Mucosa of descending colon (tissue), 3 donors: Measurements from ENCODE around the gene LANCL2. TPM values are rescaled to one million over a fixed set of nuclear protein-coding genes. Genes with fewer than 3 reads are reported as not detected.
"Not testable (repeated sequence)": the region's sequence is repeated elsewhere in the genome, so short reads cannot be mapped to it uniquely, and the experiment has no call there.

Source experiments
- ATAC-seq: fragments of 200-7000 bp; cut with Tn5 transposase; one replicate; pipeline ENCODE4 v1.9.1; 2020; ENCODE audit warnings: mild to moderate bottlenecking, moderate library complexity
- DNase-seq, 3 donors: peaks; one replicate each; pipeline ENCODE4 v3.0.0-alpha.2; 2020
- H3K36me3 ChIP-seq: fragments of 200-600 bp; one replicate; pipeline ENCODE4 v1.8.0; 2021; ENCODE audit warnings: low read depth, mild to moderate bottlenecking
- H3K4me1 ChIP-seq: fragments of 200-600 bp; one replicate; pipeline ENCODE4 v1.8.0; 2021; ENCODE audit warnings: low read depth, mild to moderate bottlenecking
- H3K4me3 ChIP-seq: fragments of 200-600 bp; one replicate; pipeline ENCODE4 v1.8.0; 2021; ENCODE audit warnings: mild to moderate bottlenecking
- H3K9me3 ChIP-seq: fragments of 200-600 bp; one replicate; pipeline ENCODE4 v1.8.0; 2021; ENCODE audit warnings: mild to moderate bottlenecking
- CTCF ChIP-seq: fragments of 200-600 bp; IDR thresholded peaks from one replicate; pipeline ENCODE4 v1.8.0; 2022; ENCODE audit warnings: antibody characterized with exemption, mild to moderate bottlenecking
- intact Hi-C, 2 donors: fragments of 100-400 bp; cut with DNase I in 1 of 2; cut with micrococcal nuclease in 1 of 2; formaldehyde crosslinking; loops; one replicate each; pipeline versions ENCODE4 v1.11.0 to v1.11.1; 2022; cut with DNase I, micrococcal nuclease
- total RNA-seq, 3 donors: library from RNA; stranded (reverse); fragmentation: NEBNext Ultra II Directional in 2 of 3; extraction: Animal tissue kit (Norgen Biotek cat#: 25700) in 2 of 3; gene quantifications; one replicate each; pipeline versions ENCODE4 v1.2.1 to v1.2.4, GENCODE V29; 2021 to 2023
- donor health status: DM: no; HTN: no; CAD: no; lungs with moderate emphysema.
- donor health status: DM: no; HTN: no; CAD: no.
- donor health status: DM: no; HTN: yes; CAD: no.

LANCL2 gene
- total RNA-seq, 3 donors from 2014 or later, result 15.3 to 18.0 (median 17.1) TPM

GRCh38 chr7:55386541-55386940 lies 21.4 kb downstream of the LANCL2 start:
- Histone ChIP-seq H3K4me3 (no peak overlapping the region), H3K4me1 (no peaks in the 10 kb centered on the region), H3K36me3 (no peaks in the 10 kb centered on the region), H3K9me3 (peaks cover 35% of the 10 kb centered on the region)
- no peak for TF ChIP-seq CTCF
- intact Hi-C loops, result no loop called here
- ATAC-seq, result no peak
- no peak for DNase-seq

- DNase-seq (no peak), ATAC-seq (no peak)
- Histone ChIP-seq H3K36me3 (no peaks in the 10 kb centered on the region), H3K9me3 (peaks cover 35% of the 10 kb centered on the region), H3K4me1 (no peaks in the 10 kb centered on the region), H3K4me3 (no peak overlapping the region)
- intact Hi-C loops, result no loop called here
- TF ChIP-seq CTCF, result no peak
These were observed 22.2 kb downstream of the LANCL2 start for GRCh38 chr7:55387062-55387965.

- no peak overlapping the region for H3K4me3 ChIP-seq
- H3K9me3 ChIP-seq, result no peaks in the 10 kb centered on the region
- no peak for TF ChIP-seq CTCF
- no peaks in the 10 kb centered on the region for H3K36me3 ChIP-seq
- no peak for DNase-seq
- intact Hi-C loops, result no loop called here
- no peaks in the 10 kb centered on the region for H3K4me1 ChIP-seq
- ATAC-seq, result no peak
These were observed 31.2 kb downstream of the LANCL2 start for GRCh38 chr7:55396233-55396785.

- no peak overlapping the region for H3K4me3 ChIP-seq
- H3K9me3 ChIP-seq, result no peaks in the 10 kb centered on the region
- no peak for DNase-seq
- H3K36me3 ChIP-seq, result no peaks in the 10 kb centered on the region
- no peaks in the 10 kb centered on the region for H3K4me1 ChIP-seq
- intact Hi-C loops, result no loop called here
- TF ChIP-seq CTCF, result no peak
- ATAC-seq, result no peak
These were observed 32.5 kb downstream of the LANCL2 start for GRCh38 chr7:55397617-55398016.

- intact Hi-C loops, result no loop called here
- no peak for ATAC-seq
- Histone ChIP-seq H3K4me1 (no peaks in the 10 kb centered on the region), H3K4me3 (no peak overlapping the region), H3K9me3 (no peaks in the 10 kb centered on the region), H3K36me3 (no peaks in the 10 kb centered on the region)
- no peak for TF ChIP-seq CTCF
- DNase-seq, result no peak
These were observed 35.1 kb downstream of the LANCL2 start for GRCh38 chr7:55400191-55400590.

GRCh38 chr7:55402506-55402905 lies 37.4 kb downstream of the LANCL2 start:
- H3K36me3 ChIP-seq, H3K9me3 ChIP-seq, H3K4me3 ChIP-seq, ATAC-seq, DNase-seq, intact Hi-C loops, H3K4me1 ChIP-seq: not testable (repeated sequence)
